Esophagus squamous epithelium (tissue), 5 donors: ENCODE measurements around the gene CAV3. TPM values are rescaled to one million over a fixed set of nuclear protein-coding genes. Genes with fewer than 3 reads are reported as not detected.

ENCODE experiments used
- DNase-seq: peaks from one replicate; lab custom pipeline; 2025; lab: John Stamatoyannopoulos, UW
- H3K27ac ChIP-seq, 4 donors: fragments of 200-600 bp; sonication (generic); one replicate each; pipeline ENCODE4 v1.5.1; 2016 to 2019; ENCODE audit warnings: mild to moderate bottlenecking in 1 of 4
- H3K27me3 ChIP-seq, 4 donors: fragments of 200-600 bp; sonication (generic); 1 replicate in 3 of 4; 2 replicates in 1 of 4; pipeline versions ENCODE4 v1.5.1 to v1.6.0; 2017 to 2021; ENCODE audit warnings: antibody characterized with exemption in 1 of 4
- H3K36me3 ChIP-seq, 3 donors: fragments of 200-600 bp; sonication (generic); one replicate each; pipeline ENCODE4 v1.5.1; 2016 to 2019
- H3K4me1 ChIP-seq, 3 donors: fragments of 200-600 bp; sonication (generic); one replicate each; pipeline ENCODE4 v1.5.1; 2017 to 2019
- H3K4me3 ChIP-seq, 4 donors: fragments of 200-600 bp; sonication (generic); 1 replicate in 3 of 4; 2 replicates in 1 of 4; pipeline ENCODE4 v1.5.1; 2016 to 2019; ENCODE audit warnings: mild to moderate bottlenecking in 2 of 4, moderate library complexity in 1 of 4
- H3K9me3 ChIP-seq, 3 donors: fragments of 200-600 bp; sonication (generic); one replicate each; pipeline ENCODE4 v1.5.1; 2016 to 2019
- CTCF ChIP-seq, 6 experiments: fragments of 450-650 bp in 4 of 6; fragments of 200-600 bp in 2 of 6; sonication (generic) in 2 of 6; IDR thresholded peaks; one replicate each; pipeline ENCODE4 v1.5.1; 2016 to 2019; ENCODE audit warnings: antibody characterized with exemption in 6 of 6, mild to moderate bottlenecking in 4 of 6, moderate library complexity in 4 of 6
- POLR2A ChIP-seq, 4 donors: fragments of 450-650 bp; IDR thresholded peaks; one replicate each; pipeline ENCODE4 v1.6.1; 2017; ENCODE audit warnings: antibody characterized with exemption in 4 of 4, mild to moderate bottlenecking in 4 of 4, moderate library complexity in 3 of 4
- WGBS, 2 donors: methylation state at CpG; one replicate each; pipeline ENCODE4 v1.1.5; 2018; 5-methylcytosine and 5-hydroxymethylcytosine counted together
- intact Hi-C: fragments of 100-400 bp; cut with DNase I; formaldehyde crosslinking; loops from one replicate; pipeline ENCODE4 v1.15.0; 2022
- total RNA-seq, 4 donors: library from RNA; depleted of rRNA; stranded (reverse); fragments of >200 nt; gene quantifications; one replicate each; pipeline ENCODE4 v1.1.0, GENCODE V29; 2016
- donor health status: DM: yes; HTN: yes; CAD: no.

The CAV3 gene
- total RNA-seq, 4 donors from 2014 or later = not detected

- no peak for DNase-seq
- Histone ChIP-seq H3K27ac (no peak overlapping the region), H3K36me3 (no peaks in the 10 kb centered on the region), H3K9me3 (peaks cover 0 to 4% (median 0%) of the 10 kb centered on the region in 3 donors), H3K4me3 (no peak overlapping the region), H3K4me1 (no peaks in the 10 kb centered on the region), H3K27me3 (no peaks in the 10 kb centered on the region)
- TF ChIP-seq CTCF (IDR thresholded peaks at IDR 0.05) (no peak), POLR2A (IDR thresholded peaks at IDR 0.05) (no peak)
- WGBS, 2 donors = 81 to 84% methylated on average over 3 of the region's 3 CpGs
- intact Hi-C loops = no loop called here
These were observed 60.6 kb downstream of the CAV3 start for GRCh38 chr3:8794247-8794646.

Other genes starting within 250 kb of the CAV3 start
- gene LMCD1, start 232.0 kb upstream of the CAV3 start, total RNA-seq = 10 to 100 TPM; 23.3 to 52.8 (median 34.8) TPM
- under 1 TPM in 2 of 4 donors, not detected in 2; 0.13 to 0.19 TPM for gene SSUH2, start 89.0 kb upstream of the CAV3 start, total RNA-seq
- 1 to 10 TPM; 3.8 to 9.0 (median 6.4) TPM for gene OXTR, start 35.8 kb downstream of the CAV3 start, total RNA-seq
- 10 to 100 TPM in 1 of 4 donors, 1 to 10 TPM in 3; 2.5 to 11.0 (median 7.1) TPM for gene RAD18, start 229.7 kb downstream of the CAV3 start, total RNA-seq